Measurements from ENCODE around the gene B3GALNT1.
"Not testable (repeated sequence)": the region's sequence is repeated elsewhere in the genome, so short reads cannot be mapped to it uniquely, and the experiment has no call there.

Gene B3GALNT1

DNA sequence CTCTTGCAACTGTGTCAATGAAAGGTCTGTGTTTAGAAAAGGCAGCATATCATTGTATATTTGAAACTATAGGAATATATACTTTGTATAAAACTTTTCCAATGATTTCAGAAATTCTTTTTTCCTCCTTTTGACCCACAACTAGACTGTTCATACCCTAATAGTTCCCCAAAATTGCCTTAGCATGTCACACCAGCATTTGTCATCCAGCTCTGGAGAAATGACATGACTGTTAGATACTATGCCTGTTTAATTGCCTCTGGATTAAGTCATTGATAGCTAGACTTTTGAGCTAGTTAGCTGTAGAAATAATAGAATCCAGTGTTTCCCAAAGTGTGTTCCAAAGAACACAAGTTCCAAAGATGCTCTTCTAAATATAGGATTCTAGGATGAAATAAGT is 32.4 kb downstream of the B3GALNT1 start:
- no peak for DNase-seq

DNA sequence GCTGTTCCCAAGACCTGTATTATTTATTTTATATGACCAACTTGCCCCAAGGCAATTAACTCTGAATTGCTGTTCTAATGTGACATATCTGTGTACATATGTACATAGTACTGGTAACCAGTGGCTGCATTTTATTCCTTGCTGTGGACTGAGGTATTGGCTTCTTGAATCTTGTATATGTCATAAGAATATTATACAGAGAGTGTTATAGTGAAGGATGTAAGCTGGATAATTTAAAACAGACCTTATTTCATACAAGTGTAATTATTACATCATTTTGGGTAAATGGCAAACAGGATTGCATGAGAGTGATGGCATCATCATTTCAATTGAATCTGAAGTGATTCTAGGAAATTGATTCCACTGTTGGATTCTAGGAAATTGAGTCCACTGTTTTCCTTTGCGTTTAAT is 32.9 kb downstream of the B3GALNT1 start:
- DNase-seq: no peak

DNA sequence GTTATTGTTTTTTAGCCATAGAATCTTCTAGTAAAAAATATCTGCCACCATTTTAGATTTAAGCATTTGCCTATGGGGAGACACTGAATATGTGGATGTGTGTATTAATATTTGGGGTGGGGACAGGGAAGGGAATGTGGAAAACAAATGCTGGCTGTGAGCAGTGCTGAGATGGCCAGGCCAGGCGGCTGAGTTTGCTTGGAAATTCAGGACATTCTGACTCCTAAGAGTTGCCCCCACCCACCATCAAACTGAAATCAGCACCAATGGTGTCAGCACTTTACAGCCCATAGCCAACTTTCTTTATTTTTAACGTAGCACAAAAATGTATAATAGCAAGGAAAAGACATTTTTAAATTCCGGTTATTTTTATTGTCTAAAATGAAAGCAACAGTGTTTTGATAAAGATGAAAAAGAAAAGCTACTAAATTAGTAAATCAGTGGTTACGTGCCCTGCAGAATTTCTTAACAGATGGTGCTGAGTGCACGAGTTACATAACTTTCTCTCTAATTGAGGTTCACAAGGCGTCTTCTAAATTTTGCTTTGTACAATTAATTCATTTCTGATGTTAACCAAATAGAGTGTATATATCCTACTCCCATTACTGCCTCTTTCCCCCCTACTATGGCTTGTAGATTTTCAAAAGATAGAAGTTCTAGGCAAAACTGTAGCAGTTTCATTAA is 34.0 kb downstream of the B3GALNT1 start:
- no peak for DNase-seq

DNA sequence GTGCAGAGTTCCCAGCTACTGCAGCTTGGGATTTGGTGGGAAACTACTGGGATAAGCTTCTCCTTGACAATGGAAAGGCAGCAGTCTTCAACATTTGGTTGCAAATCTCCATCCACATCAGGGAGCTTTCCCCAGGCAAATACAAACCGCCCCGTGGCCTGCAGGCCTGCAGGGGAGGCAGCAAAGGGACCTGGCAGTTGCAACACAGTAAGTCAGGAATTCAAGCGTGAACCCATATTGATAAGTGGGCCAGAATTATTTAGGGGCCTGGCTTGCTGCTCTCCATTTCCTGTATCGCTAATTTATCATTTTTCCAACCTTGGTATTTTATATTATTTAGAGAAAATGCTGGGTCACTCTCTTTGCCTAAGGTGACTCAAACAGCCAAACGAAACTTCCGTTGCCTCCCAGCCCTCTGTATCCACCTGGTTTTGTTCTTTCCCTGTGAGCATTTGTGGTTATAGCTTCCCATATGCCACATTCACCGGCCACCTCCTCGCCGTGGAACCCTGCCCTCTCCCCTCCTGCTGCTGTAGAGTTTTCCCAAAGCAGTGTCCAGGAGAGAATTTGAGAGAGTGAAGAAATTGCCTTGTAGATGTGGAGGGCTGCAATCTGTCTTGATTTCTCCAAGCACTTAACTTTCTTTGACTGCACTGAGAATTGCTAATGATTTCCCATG is 34.8 kb downstream of the B3GALNT1 start:
- DNase-seq: no peak

DNA sequence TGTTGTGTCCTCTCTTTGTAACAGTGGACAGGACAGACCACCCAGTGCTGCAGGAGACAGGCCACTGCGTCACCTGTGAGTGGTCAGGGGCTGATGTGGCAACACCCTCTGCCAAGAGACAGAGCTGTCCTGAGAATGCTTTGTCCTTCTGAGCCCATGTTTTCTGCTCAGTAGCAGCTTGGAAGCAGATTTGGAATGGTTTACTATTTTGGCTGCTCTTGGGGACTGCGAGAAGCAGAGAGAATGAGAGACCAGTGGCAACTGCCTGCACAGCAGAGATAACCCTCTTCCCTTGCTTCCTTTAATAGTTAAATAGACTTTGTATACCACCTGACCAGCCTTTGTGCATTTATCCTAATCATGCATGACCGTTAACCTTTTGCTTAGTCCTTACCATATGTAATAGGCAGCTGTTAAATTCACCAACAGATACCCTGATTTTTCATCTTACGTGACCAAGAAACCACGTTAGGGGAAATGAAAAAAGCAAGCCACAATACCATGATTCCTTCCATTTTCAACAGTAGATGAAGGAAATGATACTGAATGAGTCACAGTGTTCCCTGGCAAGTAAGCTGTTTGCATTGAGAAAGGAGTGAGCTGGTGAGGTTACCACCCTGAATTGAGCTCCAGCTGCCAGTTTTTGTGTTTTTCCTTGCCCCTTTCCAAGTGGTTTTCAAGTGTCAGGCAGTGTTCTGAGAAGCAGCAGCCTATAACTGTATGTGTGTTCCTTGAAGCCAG is 35.5 kb downstream of the B3GALNT1 start:
- DNase-seq: no peak

DNA sequence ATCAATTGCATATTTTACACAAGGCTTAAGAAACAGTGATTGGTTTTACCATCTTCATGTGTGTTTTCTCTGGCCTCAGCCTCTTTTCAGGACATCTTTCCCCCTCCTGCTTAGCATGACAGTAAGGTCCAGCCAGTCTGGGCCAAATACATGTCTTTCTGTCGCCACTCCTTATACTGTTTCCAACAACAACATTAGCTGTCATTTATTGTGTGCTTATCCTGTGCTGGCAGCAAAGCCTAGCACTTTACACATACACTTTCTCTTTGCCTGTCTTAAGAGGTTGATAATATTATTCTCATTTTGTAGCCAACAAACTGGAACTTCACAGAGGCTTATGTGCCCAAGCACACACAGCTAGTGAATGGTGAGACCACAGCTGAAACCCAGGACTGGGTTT is 37.8 kb downstream of the B3GALNT1 start:
- no peak for DNase-seq

DNA sequence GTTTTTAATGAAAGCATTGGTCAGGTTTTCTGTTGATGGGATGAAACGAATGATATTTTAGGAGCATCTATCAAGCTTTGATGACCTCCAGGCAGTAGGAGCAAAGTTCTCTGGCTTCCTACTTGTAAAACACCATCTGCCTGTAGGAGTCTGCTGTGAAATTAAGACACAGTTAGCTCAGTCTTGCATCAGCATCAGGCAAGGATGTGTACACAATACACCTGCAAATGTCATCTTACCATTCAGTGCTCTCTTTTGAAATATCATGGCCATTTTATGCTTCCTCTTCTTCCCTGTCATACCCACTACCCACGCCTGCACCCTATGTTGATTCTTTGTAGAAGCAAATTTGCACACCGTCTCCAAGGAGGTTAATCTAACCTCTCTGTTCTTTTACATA is 38.2 kb downstream of the B3GALNT1 start:
- DNase-seq: no peak

DNA sequence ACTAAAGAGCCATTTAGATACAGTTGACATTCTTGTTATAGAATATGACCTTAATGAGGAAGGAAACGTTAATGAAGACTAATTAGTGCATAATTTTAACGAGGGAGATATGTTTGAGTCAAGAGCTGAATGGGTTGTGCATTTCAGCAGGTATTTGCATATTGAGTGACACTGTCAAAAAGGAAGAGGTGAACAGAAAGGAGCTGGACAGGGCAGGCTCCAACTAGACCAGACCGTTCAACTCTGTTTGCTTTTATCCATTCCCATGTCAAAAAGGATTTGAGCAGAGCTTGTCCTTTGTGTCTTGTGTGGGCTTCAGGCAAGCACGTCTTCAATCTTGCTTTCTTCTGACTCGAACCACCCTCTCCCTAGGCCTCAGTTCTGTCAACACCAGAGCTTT is 40.7 kb downstream of the B3GALNT1 start:
- peak in 1 of 2 experiments; percentile 6 for DNase-seq

DNA sequence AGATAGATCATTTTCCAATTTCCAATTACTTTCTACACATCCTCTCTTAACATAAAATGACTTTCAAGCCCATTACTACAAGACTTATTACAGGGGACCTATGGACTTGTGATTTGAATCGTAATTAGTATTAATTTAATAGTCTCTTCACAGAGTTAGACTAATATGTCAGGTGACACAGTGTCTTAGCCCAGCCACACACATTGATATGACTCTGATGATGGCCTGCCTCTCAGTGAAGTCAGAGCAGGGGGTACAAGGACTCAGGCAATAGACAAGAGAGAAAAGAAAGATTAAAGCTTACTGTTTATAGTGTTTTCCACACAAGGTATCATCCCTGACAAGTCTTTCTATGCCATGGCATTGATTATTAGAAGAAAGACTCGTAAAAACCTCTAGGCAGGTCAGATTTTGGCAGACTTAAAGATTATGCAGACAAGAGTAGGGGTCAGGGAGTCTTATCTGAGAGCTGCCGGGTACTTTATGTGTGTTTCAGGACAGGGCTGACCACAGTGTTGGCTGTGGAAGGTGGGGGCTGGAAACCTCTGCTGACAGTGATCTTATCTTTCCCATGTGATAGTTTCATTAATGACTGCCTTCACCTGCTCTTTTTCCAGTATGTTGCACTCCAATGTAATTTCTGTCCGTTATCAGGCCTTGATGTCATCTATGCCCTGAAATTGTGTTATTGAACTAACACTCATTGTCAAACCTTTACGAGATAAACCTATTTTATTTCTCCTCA is 50.1 kb downstream of the B3GALNT1 start:
- DNase-seq: no peak

DNA sequence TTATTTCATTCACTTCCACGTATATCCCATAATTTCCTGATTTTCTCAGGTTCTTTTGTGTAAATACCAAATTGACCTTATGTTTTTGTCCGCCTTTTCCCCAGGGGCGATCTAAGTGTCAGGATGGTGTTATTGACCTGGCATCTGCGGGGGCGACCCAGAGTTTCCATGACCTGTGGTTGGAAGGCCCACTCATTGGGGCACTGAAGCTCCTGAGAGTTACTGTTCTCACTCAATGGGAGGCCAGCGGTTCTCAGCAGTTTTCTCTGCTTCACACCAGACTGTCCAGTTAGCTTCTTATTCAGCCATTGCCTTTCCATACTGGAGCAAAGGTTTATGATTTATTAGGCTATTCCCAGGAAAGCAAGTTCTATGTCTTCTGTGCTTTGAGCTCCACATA is 53.3 kb downstream of the B3GALNT1 start:
- no peak for DNase-seq

DNA sequence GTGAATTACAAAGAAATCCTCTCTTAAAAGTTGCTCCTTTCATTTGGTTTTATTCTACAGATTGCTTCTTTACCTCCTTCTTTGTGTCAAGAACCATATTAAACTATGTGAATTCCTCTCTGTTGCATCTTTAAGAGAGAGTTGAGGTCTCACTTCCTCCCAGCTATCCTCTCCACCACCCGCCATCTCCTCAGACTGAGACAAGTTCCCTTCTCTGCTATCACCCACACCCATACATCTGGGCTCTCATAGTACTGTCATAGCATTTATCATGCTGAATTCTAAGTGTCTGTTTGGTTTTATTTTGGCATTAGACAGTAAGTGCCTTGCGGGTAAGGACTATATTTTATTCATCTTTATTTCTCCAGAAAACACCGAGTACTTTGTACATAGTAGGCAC is 54.2 kb downstream of the B3GALNT1 start:
- no peak for DNase-seq

DNA sequence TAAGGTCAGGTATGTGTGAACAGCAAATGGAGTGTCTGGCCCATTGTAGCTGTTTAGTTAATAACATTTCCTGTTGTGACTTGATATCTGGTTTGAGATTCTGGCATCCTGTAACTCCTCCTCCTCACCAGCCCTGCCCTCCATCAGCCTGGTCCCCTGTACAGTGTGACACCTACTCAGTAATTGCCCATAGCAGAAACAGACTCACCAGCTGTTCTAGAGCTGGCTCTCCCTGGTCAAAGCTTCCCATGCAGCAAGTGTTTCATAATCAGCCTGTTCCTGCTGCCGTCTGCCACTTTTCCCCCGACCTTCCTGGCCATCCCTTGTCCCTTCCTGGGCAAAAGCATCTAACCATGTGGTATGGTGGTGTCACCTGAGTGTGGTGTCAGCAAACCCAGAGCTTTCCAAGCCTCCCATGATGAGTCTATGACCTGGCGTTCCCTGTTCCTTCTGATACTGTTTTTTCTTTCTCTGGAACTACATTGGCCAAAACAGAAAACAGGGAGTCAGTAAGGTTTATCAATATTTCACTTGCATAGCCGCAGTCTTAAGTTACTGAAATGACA is 55.4 kb downstream of the B3GALNT1 start:
- no peak for DNase-seq

DNA sequence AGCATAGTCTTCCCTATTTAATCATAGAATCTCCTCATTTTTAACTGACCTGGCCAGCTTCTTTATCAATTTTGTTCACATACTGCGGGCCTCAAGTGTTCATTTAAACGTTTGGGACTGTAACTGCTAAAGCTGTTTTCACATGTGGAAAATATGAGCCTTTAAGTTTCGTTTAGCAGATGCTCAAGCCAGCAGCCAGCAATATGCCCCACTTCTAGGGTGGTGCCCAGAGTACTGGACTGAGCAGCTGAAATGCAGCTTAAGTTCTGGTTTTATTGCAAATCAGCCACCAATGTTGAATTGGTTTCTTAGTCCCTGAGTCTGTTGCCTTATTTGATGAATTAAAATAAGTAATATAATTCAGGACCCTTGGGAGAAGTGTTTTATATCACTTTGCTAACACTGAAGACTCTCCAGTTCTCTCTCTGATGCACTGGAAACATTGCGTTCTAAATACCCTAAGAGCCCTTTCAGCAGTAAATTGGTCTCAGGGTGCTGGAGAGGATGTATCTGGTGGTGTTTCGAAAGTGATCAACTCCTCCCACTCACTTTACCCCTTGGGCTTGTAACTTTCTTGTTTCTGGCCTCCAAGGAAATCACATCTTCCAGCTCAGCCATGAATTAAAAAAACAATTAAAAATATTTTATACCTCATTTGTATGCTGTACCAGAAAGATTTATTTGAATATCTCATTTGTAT is 61.7 kb downstream of the B3GALNT1 start:
- no peak for DNase-seq

DNA sequence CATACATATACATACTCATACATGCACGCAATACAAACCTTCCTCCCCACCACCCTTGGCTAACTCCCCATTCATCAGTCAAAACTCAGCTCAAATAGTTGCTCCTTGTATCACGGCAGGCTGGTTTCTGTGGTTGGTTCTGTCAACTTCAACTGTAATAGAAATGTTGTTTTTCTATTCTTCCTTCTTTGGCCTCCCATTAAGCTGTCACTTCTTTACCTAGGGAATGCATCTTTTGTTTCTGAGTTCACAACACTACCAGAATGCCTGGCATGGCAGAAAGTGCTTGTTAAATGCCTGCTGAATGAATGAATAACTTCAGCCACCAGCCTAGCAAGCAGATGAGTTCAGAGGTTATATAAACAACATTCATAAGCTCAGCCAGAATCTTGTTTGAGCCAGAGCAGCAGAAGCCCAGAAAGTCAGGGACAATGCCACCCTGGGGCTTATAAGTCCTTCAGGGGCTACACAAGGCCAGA is 63.1 kb downstream of the B3GALNT1 start:
- DNase-seq: no peak

DNA sequence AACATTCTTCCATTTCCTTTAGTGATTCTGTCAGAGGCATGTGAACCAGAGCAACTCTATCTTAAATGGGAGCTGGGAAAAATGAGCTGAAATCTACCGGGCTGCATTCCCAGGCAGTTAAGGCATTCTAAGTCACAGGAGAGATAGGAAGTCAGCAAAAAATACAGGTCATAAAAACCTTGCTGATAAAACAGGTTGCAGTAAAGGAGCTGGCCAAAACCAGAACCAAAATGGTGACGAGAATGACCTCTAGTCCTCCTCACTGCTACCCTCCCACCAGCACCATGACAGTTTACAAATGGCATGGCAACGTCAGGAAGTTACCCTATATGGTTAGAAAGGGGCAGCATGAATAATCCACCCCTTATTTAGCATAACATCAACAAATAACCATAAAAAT is 66.4 kb downstream of the B3GALNT1 start:
- DNase-seq: no peak

DNA sequence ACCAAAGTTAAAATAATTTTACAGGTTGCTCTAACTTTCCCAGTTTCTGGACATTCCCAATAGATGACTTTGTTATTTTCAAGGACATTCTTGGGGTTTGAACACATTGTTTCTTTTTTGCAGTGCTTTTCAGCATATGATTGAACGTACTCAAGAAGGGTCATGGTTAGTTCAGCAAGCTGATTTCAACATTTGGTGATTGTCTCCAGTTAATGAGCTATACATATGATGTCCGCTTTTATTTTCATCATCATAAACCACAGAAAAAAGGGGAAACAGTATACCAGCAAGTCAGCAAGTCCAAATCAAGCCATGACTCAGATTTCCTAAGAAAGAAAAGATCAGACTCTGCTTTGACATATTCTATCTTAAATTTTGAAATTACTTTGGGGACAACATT is 69.4 kb downstream of the B3GALNT1 start:
- DNase-seq: no peak

DNA sequence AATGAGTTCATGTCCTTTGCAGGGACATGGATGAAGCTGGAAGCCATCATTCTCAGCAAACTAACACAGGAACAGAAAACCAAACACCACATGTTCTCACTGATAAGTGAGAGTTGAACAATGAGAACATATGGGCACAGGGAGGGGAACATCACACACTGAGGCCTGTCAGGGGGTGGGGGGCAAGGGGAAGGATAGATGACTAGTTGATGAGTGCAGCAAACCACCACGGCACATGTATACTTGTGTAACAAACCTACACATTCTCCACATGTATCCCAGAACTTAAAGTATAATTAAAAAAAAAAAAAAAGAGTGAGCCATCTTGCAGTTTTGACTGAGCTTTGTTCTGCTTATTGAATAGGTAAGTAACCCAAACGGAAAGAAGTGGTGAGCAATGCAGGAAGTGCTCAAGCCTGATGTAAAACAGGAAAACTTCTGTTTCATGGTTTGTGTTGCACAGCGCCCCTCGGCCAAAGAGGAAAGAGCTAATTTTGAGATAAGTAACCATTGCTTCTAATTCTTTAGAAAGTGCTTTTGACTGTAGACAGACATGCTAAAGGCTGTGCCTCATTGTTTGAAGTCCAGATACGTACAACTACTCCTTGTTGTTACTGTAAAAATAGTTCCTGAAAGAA is 70.1 kb downstream of the B3GALNT1 start:
- not testable (repeated sequence) for DNase-seq

All from NCI-H526 (cell line).